GM12878 (cell line): ENCODE results near the gene TMEM217. TPM values are rescaled to one million over a fixed set of nuclear protein-coding genes. Genes with fewer than 3 reads are reported as not detected.

Experiments used
- BACH1 ChIP-seq: fragments of 450-650 bp; IDR thresholded peaks from 2 replicates; pipeline ENCODE4 v1.6.1; 2017; ENCODE audit warnings: mild to moderate bottlenecking, borderline replicate concordance
- CTCF ChIP-seq, 3 experiments: IDR thresholded peaks in 2 of 3; conservative IDR thresholded peaks in 1 of 3; 2 replicates each; pipeline ENCODE4 v1.5.1; 2011; ENCODE audit warnings: low read depth in 3 of 3, low read length in 3 of 3, mild to moderate bottlenecking in 3 of 3, control low read depth in 2 of 3, moderate library complexity in 2 of 3, inconsistent platforms in 1 of 3, mixed read lengths in 1 of 3; ENCODE audit not compliant: control insufficient read depth in 2 of 3, insufficient read depth in 1 of 3; ENCODE audit errors: extremely low read depth in 1 of 3
- GATAD2B ChIP-seq: fragments of 450-650 bp; conservative IDR thresholded peaks from 2 replicates; pipeline ENCODE4 v1.6.1; 2017; ENCODE audit warnings: low read depth, mild to moderate bottlenecking, moderate library complexity
- HDAC2 ChIP-seq: fragments of 200-600 bp; sonication (generic); IDR thresholded peaks from 2 replicates; pipeline ENCODE4 v1.6.1; 2017
- IKZF1 ChIP-seq: fragments of 450-650 bp; conservative IDR thresholded peaks from 2 replicates; pipeline ENCODE4 v1.6.1; 2017; ENCODE audit warnings: antibody characterized with exemption, mild to moderate bottlenecking
- IKZF2 ChIP-seq, 2 experiments: fragments of 450-650 bp; IDR thresholded peaks; 2 replicates each; pipeline ENCODE4 v1.6.1; 2017; ENCODE audit warnings: mild to moderate bottlenecking in 2 of 2, moderate library complexity in 2 of 2
- IRF4 ChIP-seq: IDR thresholded peaks from 2 replicates; pipeline ENCODE4 v1.6.1; 2011; ENCODE audit warnings: low read depth, low read length
- IRF5 ChIP-seq: fragments of 450-650 bp; IDR thresholded peaks from 2 replicates; pipeline ENCODE4 v1.6.1; 2017; ENCODE audit warnings: borderline replicate concordance
- LARP7 ChIP-seq: fragments of 450-650 bp; IDR thresholded peaks from 2 replicates; pipeline ENCODE4 v1.6.1; 2017; ENCODE audit warnings: mild to moderate bottlenecking
- NFYA ChIP-seq: IDR thresholded peaks from 2 replicates; pipeline ENCODE4 v1.6.1; 2011; ENCODE audit warnings: low read depth, mild to moderate bottlenecking, low read length, improper control_type of control experiment, borderline replicate concordance
- PAX5 ChIP-seq: IDR thresholded peaks from 2 replicates; pipeline ENCODE4 v1.6.1; 2011; ENCODE audit warnings: low read depth, low read length, borderline replicate concordance
- RAD21 ChIP-seq: IDR thresholded peaks from 2 replicates; pipeline ENCODE4 v1.6.1; 2011; ENCODE audit warnings: mild to moderate bottlenecking, low read depth, low read length, moderate library complexity; ENCODE audit not compliant: insufficient read depth
- REST ChIP-seq: IDR thresholded peaks from 2 replicates; pipeline ENCODE4 v1.6.1; 2012; ENCODE audit warnings: mild to moderate bottlenecking, low read depth, low read length
- SMARCA5 ChIP-seq: fragments of 450-650 bp; IDR thresholded peaks from 2 replicates; pipeline ENCODE4 v1.6.1; 2017; ENCODE audit warnings: mild to moderate bottlenecking
- SRF ChIP-seq, 2 experiments: IDR thresholded peaks; 2 replicates each; pipeline ENCODE4 v1.6.1; 2011; ENCODE audit warnings: low read depth in 2 of 2, low read length in 2 of 2, mild to moderate bottlenecking in 1 of 2, moderate library complexity in 1 of 2
- TCF12 ChIP-seq: IDR thresholded peaks from 2 replicates; pipeline ENCODE4 v1.6.1; 2011; ENCODE audit warnings: low read depth, mild to moderate bottlenecking, low read length
- USF2 ChIP-seq: IDR thresholded peaks from 2 replicates; pipeline ENCODE4 v1.6.1; 2011; ENCODE audit warnings: low read depth, low read length, improper control_type of control experiment, borderline replicate concordance
- ZBTB33 ChIP-seq: fragments of 450-650 bp; IDR thresholded peaks from 2 replicates; pipeline ENCODE4 v1.6.1; 2017; ENCODE audit warnings: mild to moderate bottlenecking
- ZSCAN29 ChIP-seq: fragments of 450-650 bp; IDR thresholded peaks from 2 replicates; pipeline ENCODE4 v1.6.1; 2017; ENCODE audit warnings: mild to moderate bottlenecking, moderate library complexity
- ZZZ3 ChIP-seq: IDR thresholded peaks from 2 replicates; pipeline ENCODE4 v1.6.1; 2011; ENCODE audit warnings: low read depth; ENCODE audit not compliant: control insufficient read depth, insufficient read length
- polyA plus RNA-seq, 11 experiments: library from polyadenylated mRNA; depleted of rRNA in 4 of 11; unstranded in 6 of 11; stranded (reverse) in 5 of 11; fragments of >200 nt; fragmentation: Nextera tagmentation in 4 of 11; fragmentation: Illumina TruSeq in 1 of 11; extraction: Ambion mirVana in 4 of 11; extraction: Trizol in 1 of 11; gene quantifications; 1 replicate in 1 of 11; 2 replicates in 10 of 11; pipeline versions ENCODE4 v1.2.1 to v1.2.3, GENCODE V29; 2011 to 2016; ENCODE audit warnings: inconsistent platforms in 2 of 11, missing spikeins in 2 of 11, low read depth in 1 of 11
- total RNA-seq, 4 experiments: library from RNA; depleted of rRNA in 3 of 4; stranded (reverse); fragments of >200 nt in 3 of 4; fragmentation: Illumina TruSeq in 1 of 4; extraction: Trizol in 1 of 4; gene quantifications; 2 replicates each; pipeline versions ENCODE4 v1.2.1 to v1.2.3, GENCODE V29; 2013 to 2021

Gene TMEM217
- total and polyA plus RNA-seq, 10 of the 15 experiments (the other 5 are each of a cell fraction or from before 2014, with no cell fraction given): 1.3 to 4.5 (median 2.3) TPM

GRCh38 chr6:37170273-37171200 lies 87.4 kb downstream of the TMEM217 start (continued):
- TF ChIP-seq REST (no peak), CTCF (IDR thresholded peaks at IDR 0.05 in 2 of 3, conservative IDR thresholded peaks at IDR 0.05 in 1 of 3; ENCODE audit: control insufficient read depth in 2 of 3, extremely low read depth in 1 of 3, insufficient read depth in 1 of 3, low read depth in 3 of 3, low read length in 3 of 3) (peak; percentile 15 to 18 (median 18); a peak in 3 of 6 replicates), IKZF1 (peak; percentile 75), LARP7 (peak; percentile 98), USF2 (no peak), NFYA (no peak), IRF5 (peak; percentile 13; the same call in 1 of the 2 replicates), ZZZ3 (no peak), RAD21 (peak; percentile 31; the same call in 1 of the 2 replicates), HDAC2 (no peak), TCF12 (0 out of 2 replicates have a peak, but pooled peaks have one; percentile 2), IKZF2 (IDR thresholded peaks at IDR 0.05) (0 out of 4 replicates have a peak, but pooled peaks have one; percentile 15 to 28), ZSCAN29 (0 out of 2 replicates have a peak, but pooled peaks have one; percentile 46), GATAD2B (peak; percentile 96), IRF4 (no peak), SMARCA5 (peak; percentile 5), BACH1 (peak; percentile 88), SRF (IDR thresholded peaks at IDR 0.05; ENCODE audit: low read depth in 2 of 2, low read length in 2 of 2) (no peak), PAX5 (no peak), ZBTB33 (no peak)
